Measurements from ENCODE around the gene PTPRD. TPM values are rescaled to one million over a fixed set of nuclear protein-coding genes. Genes with fewer than 3 reads are reported as not detected.

The PTPRD gene
- total and polyA plus RNA-seq, 3 experiments from 2014 or later: 0.02 to 0.04 TPM; not detected in 1

GRCh38 chr9:8831568-8831967, 1781.2 kb downstream of the PTPRD start:
- Histone ChIP-seq H3K4me3 (ENCODE audit: low read length) (no peak overlapping the region), H3K4me1 (ENCODE audit: insufficient read depth, low read length) (no peaks in the 10 kb centered on the region), H3K27me3 (ENCODE audit: insufficient read depth, low read length, poor library complexity, severe bottlenecking) (no peaks in the 10 kb centered on the region), H3K27ac (ENCODE audit: low read depth, low read length) (no peak overlapping the region), H3K9me3 (ENCODE audit: low read length) (no peaks in the 10 kb centered on the region), H3K36me3 (ENCODE audit: insufficient read depth, low read length) (no peaks in the 10 kb centered on the region)
- Mint-ChIP-seq H3K4me1 (no peaks in the 10 kb centered on the region), H3K27me3 (no peaks in the 10 kb centered on the region), H3K9me3 (peaks cover 0 to 3% (median 0%) of the 10 kb centered on the region in 5 donors), H3K27ac (no peak overlapping the region), H3K36me3 (no peaks in the 10 kb centered on the region), H3K4me3 (no peak overlapping the region)
- DNase-seq: no peak
- CTCF ChIA-PET: no interaction called here
- POLR2A ChIA-PET: no interaction called here

GRCh38 chr9:8826281-8826680, 1786.5 kb downstream of the PTPRD start:
- ChIA-PET CTCF (no interaction called here), POLR2A (no interaction called here)
- no peak overlapping the region for H3K27ac ChIP-seq (ENCODE audit: low read depth, low read length)
- no peaks in the 10 kb centered on the region for H3K4me1 ChIP-seq (ENCODE audit: insufficient read depth, low read length)
- Mint-ChIP-seq H3K9me3 (peaks cover 0 to 3% (median 0%) of the 10 kb centered on the region in 5 donors), H3K36me3 (no peaks in the 10 kb centered on the region), H3K4me1 (no peaks in the 10 kb centered on the region), H3K27ac (no peak overlapping the region), H3K4me3 (no peak overlapping the region), H3K27me3 (no peaks in the 10 kb centered on the region)
- no peaks in the 10 kb centered on the region for H3K36me3 ChIP-seq (ENCODE audit: insufficient read depth, low read length)
- DNase-seq: no peak
- no peak overlapping the region for H3K4me3 ChIP-seq (ENCODE audit: low read length)
- no peaks in the 10 kb centered on the region for H3K9me3 ChIP-seq (ENCODE audit: low read length)
- H3K27me3 ChIP-seq (ENCODE audit: insufficient read depth, low read length, poor library complexity, severe bottlenecking): no peaks in the 10 kb centered on the region

GRCh38 chr9:8825585-8826147, 1787.1 kb downstream of the PTPRD start:
- Mint-ChIP-seq H3K9me3 (peaks cover 0 to 3% (median 0%) of the 10 kb centered on the region in 5 donors), H3K4me3 (no peak overlapping the region), H3K36me3 (no peaks in the 10 kb centered on the region), H3K4me1 (no peaks in the 10 kb centered on the region), H3K27ac (no peak overlapping the region), H3K27me3 (no peaks in the 10 kb centered on the region)
- CTCF ChIA-PET: no interaction called here
- H3K4me3 ChIP-seq (ENCODE audit: low read length): no peak overlapping the region
- no peak overlapping the region for H3K27ac ChIP-seq (ENCODE audit: low read depth, low read length)
- no peaks in the 10 kb centered on the region for H3K27me3 ChIP-seq (ENCODE audit: insufficient read depth, low read length, poor library complexity, severe bottlenecking)
- H3K4me1 ChIP-seq (ENCODE audit: insufficient read depth, low read length): no peaks in the 10 kb centered on the region
- POLR2A ChIA-PET: no interaction called here
- no peaks in the 10 kb centered on the region for H3K9me3 ChIP-seq (ENCODE audit: low read length)
- DNase-seq: no peak
- no peaks in the 10 kb centered on the region for H3K36me3 ChIP-seq (ENCODE audit: insufficient read depth, low read length)

GRCh38 chr9:8823131-8823895, 1789.5 kb downstream of the PTPRD start:
- no peak overlapping the region for H3K27ac Mint-ChIP-seq

GRCh38 chr9:8822667-8823025, 1790.2 kb downstream of the PTPRD start:
- Mint-ChIP-seq H3K27ac (no peak overlapping the region), H3K9me3 (peaks cover 0 to 3% (median 0%) of the 10 kb centered on the region in 5 donors), H3K36me3 (no peaks in the 10 kb centered on the region), H3K4me1 (no peaks in the 10 kb centered on the region), H3K27me3 (no peaks in the 10 kb centered on the region), H3K4me3 (no peak overlapping the region)
- no peaks in the 10 kb centered on the region for H3K9me3 ChIP-seq (ENCODE audit: low read length)
- no peak for DNase-seq
- POLR2A ChIA-PET: no interaction called here
- H3K27ac ChIP-seq (ENCODE audit: low read depth, low read length): no peak overlapping the region
- H3K4me3 ChIP-seq (ENCODE audit: low read length): no peak overlapping the region
- H3K36me3 ChIP-seq (ENCODE audit: insufficient read depth, low read length): no peaks in the 10 kb centered on the region
- H3K27me3 ChIP-seq (ENCODE audit: insufficient read depth, low read length, poor library complexity, severe bottlenecking): no peaks in the 10 kb centered on the region
- no peaks in the 10 kb centered on the region for H3K4me1 ChIP-seq (ENCODE audit: insufficient read depth, low read length)
- CTCF ChIA-PET: no interaction called here

More at GRCh38 chr9:8823131-8823895, 1789.5 kb downstream of the PTPRD start:
- POLR2A ChIA-PET: no interaction called here
- Histone ChIP-seq H3K36me3 (ENCODE audit: insufficient read depth, low read length) (no peaks in the 10 kb centered on the region), H3K27me3 (ENCODE audit: insufficient read depth, low read length, poor library complexity, severe bottlenecking) (no peaks in the 10 kb centered on the region), H3K4me3 (ENCODE audit: low read length) (no peak overlapping the region), H3K4me1 (ENCODE audit: insufficient read depth, low read length) (no peaks in the 10 kb centered on the region), H3K9me3 (ENCODE audit: low read length) (no peaks in the 10 kb centered on the region), H3K27ac (ENCODE audit: low read depth, low read length) (no peak overlapping the region)
- H3K27me3 Mint-ChIP-seq: no peaks in the 10 kb centered on the region
- H3K36me3 Mint-ChIP-seq: no peaks in the 10 kb centered on the region
- no peaks in the 10 kb centered on the region for H3K4me1 Mint-ChIP-seq
- CTCF ChIA-PET: no interaction called here
- peaks cover 0 to 3% (median 0%) of the 10 kb centered on the region in 5 donors for H3K9me3 Mint-ChIP-seq
- DNase-seq: no peak
- no peak overlapping the region for H3K4me3 Mint-ChIP-seq

- Mint-ChIP-seq H3K36me3 (no peaks in the 10 kb centered on the region), H3K27me3 (no peaks in the 10 kb centered on the region), H3K9me3 (peaks cover 0 to 3% (median 0%) of the 10 kb centered on the region in 5 donors), H3K27ac (no peak overlapping the region), H3K4me3 (no peak overlapping the region), H3K4me1 (no peaks in the 10 kb centered on the region)
- CTCF ChIA-PET: no interaction called here
- no peak overlapping the region for H3K27ac ChIP-seq (ENCODE audit: low read depth, low read length)
- no peak overlapping the region for H3K4me3 ChIP-seq (ENCODE audit: low read length)
- no peak for DNase-seq
- H3K9me3 ChIP-seq (ENCODE audit: low read length): no peaks in the 10 kb centered on the region
- POLR2A ChIA-PET: no interaction called here
- H3K27me3 ChIP-seq (ENCODE audit: insufficient read depth, low read length, poor library complexity, severe bottlenecking): no peaks in the 10 kb centered on the region
- H3K4me1 ChIP-seq (ENCODE audit: insufficient read depth, low read length): no peaks in the 10 kb centered on the region
- H3K36me3 ChIP-seq (ENCODE audit: insufficient read depth, low read length): no peaks in the 10 kb centered on the region
Measured at GRCh38 chr9:8821910-8822666, 1790.7 kb downstream of the PTPRD start.

- no peak overlapping the region for H3K4me3 Mint-ChIP-seq
- DNase-seq: no peak
- no peaks in the 10 kb centered on the region for H3K9me3 ChIP-seq (ENCODE audit: low read length)
- ChIA-PET CTCF (no interaction called here), POLR2A (no interaction called here)
- no peaks in the 10 kb centered on the region for H3K36me3 ChIP-seq (ENCODE audit: insufficient read depth, low read length)
- no peak overlapping the region for H3K4me3 ChIP-seq (ENCODE audit: low read length)
- H3K27me3 Mint-ChIP-seq: no peaks in the 10 kb centered on the region
- no peak overlapping the region for H3K27ac ChIP-seq (ENCODE audit: low read depth, low read length)
- H3K27ac Mint-ChIP-seq: no peak overlapping the region
- H3K4me1 ChIP-seq (ENCODE audit: insufficient read depth, low read length): no peaks in the 10 kb centered on the region
- H3K27me3 ChIP-seq (ENCODE audit: insufficient read depth, low read length, poor library complexity, severe bottlenecking): no peaks in the 10 kb centered on the region
- no peaks in the 10 kb centered on the region for H3K4me1 Mint-ChIP-seq
- H3K36me3 Mint-ChIP-seq: no peaks in the 10 kb centered on the region
- H3K9me3 Mint-ChIP-seq: no peaks in the 10 kb centered on the region
Measured at GRCh38 chr9:8817335-8817734, 1795.5 kb downstream of the PTPRD start.

GRCh38 chr9:8816361-8816760, 1796.4 kb downstream of the PTPRD start:
- CTCF ChIA-PET: no interaction called here
- no peak overlapping the region for H3K27ac Mint-ChIP-seq
- POLR2A ChIA-PET: no interaction called here

More at GRCh38 chr9:8816361-8816760, 1796.4 kb downstream of the PTPRD start:
- no peaks in the 10 kb centered on the region for H3K9me3 ChIP-seq (ENCODE audit: low read length)
- DNase-seq: no peak
- H3K27ac ChIP-seq (ENCODE audit: low read depth, low read length): no peak overlapping the region
- Mint-ChIP-seq H3K36me3 (no peaks in the 10 kb centered on the region), H3K27me3 (no peaks in the 10 kb centered on the region), H3K4me3 (no peak overlapping the region), H3K4me1 (no peaks in the 10 kb centered on the region), H3K9me3 (no peaks in the 10 kb centered on the region)
- H3K4me3 ChIP-seq (ENCODE audit: low read length): no peak overlapping the region
- no peaks in the 10 kb centered on the region for H3K36me3 ChIP-seq (ENCODE audit: insufficient read depth, low read length)
- no peaks in the 10 kb centered on the region for H3K4me1 ChIP-seq (ENCODE audit: insufficient read depth, low read length)
- no peaks in the 10 kb centered on the region for H3K27me3 ChIP-seq (ENCODE audit: insufficient read depth, low read length, poor library complexity, severe bottlenecking)
